H9 (cell line): ENCODE measurements around the gene CENPVL3. TPM values are rescaled to one million over a fixed set of nuclear protein-coding genes. Genes with fewer than 3 reads are reported as not detected.

Experiments used
- DNase-seq: peaks from one replicate; pipeline ENCODE4 v3.0.0-alpha.2; 2017
- H2AFZ ChIP-seq: one replicate; pipeline ENCODE4 v1.6.1; 2013; ENCODE audit warnings: mild to moderate bottlenecking, low read length, control low read depth, moderate library complexity
- H2AK5ac ChIP-seq: 2 replicates; pipeline ENCODE4 v1.6.1; 2013; ENCODE audit warnings: low read length, control low read depth, mixed read lengths; ENCODE audit not compliant: insufficient read length
- H2BK120ac ChIP-seq: one replicate; pipeline ENCODE4 v1.6.1; 2013; ENCODE audit warnings: low read depth, mild to moderate bottlenecking, low read length, control low read depth, inconsistent platforms; ENCODE audit not compliant: poor library complexity, severe bottlenecking
- H2BK12ac ChIP-seq: 2 replicates; pipeline ENCODE4 v1.6.1; 2013; ENCODE audit warnings: low read length, control low read depth, mixed read lengths, low read depth; ENCODE audit not compliant: insufficient read length
- H2BK15ac ChIP-seq: 2 replicates; pipeline ENCODE4 v1.6.1; 2013; ENCODE audit warnings: low read depth, low read length, control low read depth
- H2BK20ac ChIP-seq: one replicate; pipeline ENCODE4 v1.6.1; 2013; ENCODE audit warnings: low read depth, mild to moderate bottlenecking, low read length, control low read depth, inconsistent platforms; ENCODE audit not compliant: poor library complexity, severe bottlenecking
- H2BK5ac ChIP-seq: 2 replicates; pipeline ENCODE4 v1.6.1; 2013; ENCODE audit warnings: low read length, control low read depth, mixed read lengths; ENCODE audit not compliant: insufficient read length
- H3K14ac ChIP-seq: 2 replicates; pipeline ENCODE4 v1.6.1; 2013; ENCODE audit warnings: low read length, control low read depth; ENCODE audit not compliant: insufficient read depth
- H3K18ac ChIP-seq: 2 replicates; pipeline ENCODE4 v1.6.1; 2013; ENCODE audit warnings: low read depth, mild to moderate bottlenecking, mixed read lengths, low read length, control low read depth; ENCODE audit not compliant: insufficient read length
- H3K23ac ChIP-seq: 2 replicates; pipeline ENCODE4 v1.6.1; 2013; ENCODE audit warnings: low read length, control low read depth, mixed read lengths, low read depth; ENCODE audit not compliant: insufficient read length
- H3K23me2 ChIP-seq: 2 replicates; pipeline ENCODE4 v1.6.1; 2013; ENCODE audit warnings: low read depth, mild to moderate bottlenecking, mixed read lengths, low read length, control low read depth; ENCODE audit not compliant: insufficient read length, poor library complexity, severe bottlenecking
- H3K27ac ChIP-seq: 2 replicates; pipeline ENCODE4 v1.5.1; 2013; ENCODE audit warnings: low read length, control low read depth, mixed read lengths, low read depth; ENCODE audit not compliant: insufficient read length
- H3K27me3 ChIP-seq: 2 replicates; pipeline ENCODE4 v1.6.1; 2013; ENCODE audit warnings: low read length, control low read depth, inconsistent platforms; ENCODE audit not compliant: insufficient read depth
- H3K4ac ChIP-seq: 2 replicates; pipeline ENCODE4 v1.6.1; 2013; ENCODE audit warnings: low read depth, mild to moderate bottlenecking, control low read depth, inconsistent platforms, low read length, moderate library complexity
- H3K4me1 ChIP-seq: 2 replicates; pipeline ENCODE4 v1.6.1; 2013; ENCODE audit warnings: low read length, control low read depth, inconsistent platforms; ENCODE audit not compliant: insufficient read depth
- H3K4me2 ChIP-seq: 2 replicates; pipeline ENCODE4 v1.6.1; 2013; ENCODE audit warnings: low read length, control low read depth, mixed read lengths; ENCODE audit not compliant: insufficient read length, insufficient read depth
- H3K56ac ChIP-seq: 2 replicates; pipeline ENCODE4 v1.6.1; 2013; ENCODE audit warnings: low read depth, mild to moderate bottlenecking, mixed read lengths, low read length, control low read depth; ENCODE audit not compliant: insufficient read length
- H3K79me1 ChIP-seq: 2 replicates; pipeline ENCODE4 v1.6.1; 2013; ENCODE audit warnings: low read depth, mild to moderate bottlenecking, moderate library complexity, low read length, control low read depth, inconsistent platforms; ENCODE audit not compliant: insufficient read depth, poor library complexity, severe bottlenecking
- H3K79me2 ChIP-seq: 2 replicates; pipeline ENCODE4 v1.6.1; 2013; ENCODE audit warnings: low read length, control low read depth, inconsistent platforms; ENCODE audit not compliant: insufficient read depth
- H3K9ac ChIP-seq: 2 replicates; pipeline ENCODE4 v1.6.1; 2013; ENCODE audit warnings: low read length, control low read depth, mixed read lengths; ENCODE audit not compliant: insufficient read length; ENCODE audit errors: extremely low read depth
- H3K9me3 ChIP-seq: one replicate; pipeline ENCODE4 v1.6.1; 2013; ENCODE audit warnings: low read depth, low read length, inconsistent platforms; ENCODE audit not compliant: control insufficient read depth
- H3T11ph ChIP-seq: one replicate; pipeline ENCODE4 v1.6.1; 2013; ENCODE audit warnings: mild to moderate bottlenecking, low read length, control low read depth, inconsistent platforms
- H4K20me1 ChIP-seq: one replicate; pipeline ENCODE4 v1.6.1; 2013; ENCODE audit not compliant: control insufficient read depth, insufficient read length, insufficient read depth
- H4K5ac ChIP-seq: 2 replicates; pipeline ENCODE4 v1.6.1; 2013; ENCODE audit warnings: low read depth, mild to moderate bottlenecking, mixed read lengths, low read length, control low read depth; ENCODE audit not compliant: insufficient read length
- H4K8ac ChIP-seq: replicated peaks from 2 replicates; pipeline ENCODE4 v1.6.1; 2013; ENCODE audit warnings: low read length, control low read depth, mixed read lengths, low read depth; ENCODE audit not compliant: insufficient read length
- H4K91ac ChIP-seq: 2 replicates; pipeline ENCODE4 v1.6.1; 2013; ENCODE audit warnings: low read depth, mild to moderate bottlenecking, moderate library complexity, mixed read lengths, low read length, control low read depth; ENCODE audit not compliant: insufficient read length
- H3K27ac Mint-ChIP-seq, 3 experiments: 2 replicates in 2 of 3; 3 replicates in 1 of 3; pipeline ENCODE4 v1.8.0; 2020 to 2021; ENCODE audit warnings: mixed read lengths in 3 of 3, mild to moderate bottlenecking in 1 of 3, moderate library complexity in 1 of 3
- H3K27me3 Mint-ChIP-seq: 2 replicates; pipeline ENCODE4 v1.8.0; 2021; ENCODE audit warnings: low read depth, mild to moderate bottlenecking, moderate library complexity, mixed read lengths
- H3K36me3 Mint-ChIP-seq, 3 experiments: 2 replicates in 2 of 3; 3 replicates in 1 of 3; pipeline ENCODE4 v1.8.0; 2020 to 2021; ENCODE audit warnings: low read depth in 3 of 3, mixed read lengths in 3 of 3; ENCODE audit not compliant: insufficient read depth in 1 of 3
- H3K4me1 Mint-ChIP-seq, 2 experiments: 2 replicates each; pipeline ENCODE4 v1.8.0; 2020; ENCODE audit warnings: mixed read lengths in 2 of 2
- H3K4me3 Mint-ChIP-seq, 2 experiments: 2 replicates in 1 of 2; 3 replicates in 1 of 2; pipeline ENCODE4 v1.8.0; 2020 to 2021; ENCODE audit warnings: mild to moderate bottlenecking in 2 of 2, mixed read lengths in 2 of 2, moderate library complexity in 1 of 2
- H3K9me3 Mint-ChIP-seq, 2 experiments: 2 replicates in 1 of 2; 3 replicates in 1 of 2; pipeline ENCODE4 v1.8.0; 2020; ENCODE audit warnings: mild to moderate bottlenecking in 2 of 2, mixed read lengths in 2 of 2, moderate library complexity in 1 of 2
- WGBS: extraction: QIAGEN DNeasy Blood & Tissue Kit; methylation state at CpG from one replicate; pipeline ENCODE4 v1.1.7; 2013; ENCODE audit warnings: missing lambda C conversion rate, low lambda C conversion rate, mixed read lengths; ENCODE audit not compliant: insufficient read length; ENCODE audit errors: extremely low coverage; 5-methylcytosine and 5-hydroxymethylcytosine counted together
- total RNA-seq: library from RNA; stranded (reverse); gene quantifications from 2 replicates; pipeline ENCODE4 v1.2.1, GENCODE V29; 2021
- TF ChIP-seq, protein P1 (sequence below): fragments of 200-600 bp; sonication (generic); conservative IDR thresholded peaks from 3 replicates; pipeline ENCODE4 v1.8.0; 2021; ENCODE audit warnings: antibody characterized with exemption, mild to moderate bottlenecking

The CENPVL3 gene
- total RNA-seq, 1 experiment from 2014 or later: 3.3 TPM

DNA sequence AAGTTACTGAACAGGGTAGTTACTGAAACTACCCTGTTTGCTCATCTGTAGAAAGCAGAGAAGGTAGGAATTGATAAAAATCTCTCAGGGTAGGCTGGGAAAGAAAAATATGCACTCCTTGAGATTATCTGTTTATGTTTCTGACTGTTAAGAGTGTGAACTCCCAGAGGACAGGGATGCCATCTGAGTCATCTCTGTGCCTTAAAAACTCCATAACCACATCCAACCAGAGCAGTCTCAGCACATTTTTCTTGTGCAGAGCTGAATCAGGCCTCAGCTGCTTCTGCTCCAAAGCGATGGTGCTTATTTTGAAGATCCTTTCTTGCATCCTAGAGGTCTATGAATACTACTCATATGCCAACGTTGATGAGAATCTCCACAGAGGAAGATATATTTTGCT is 9.9 kb downstream of the CENPVL3 start:
- no peak overlapping the region for H3K27ac ChIP-seq
- H3K4me2 ChIP-seq: no peak overlapping the region
- H3K4ac ChIP-seq: no peak overlapping the region
- no peak overlapping the region for H4K5ac ChIP-seq
- H3K79me2 ChIP-seq: no peaks in the 10 kb centered on the region
- H2BK120ac ChIP-seq: no peak overlapping the region
- Mint-ChIP-seq H3K4me1 (no peaks in the 10 kb centered on the region), H3K27ac (no peak overlapping the region), H3K9me3 (peaks cover 52 to 59% of the 10 kb centered on the region in 2 experiments), H3K36me3 (no peaks in the 10 kb centered on the region; a peak in 1 of 7 replicates), H3K4me3 (no peak overlapping the region), H3K27me3 (no peaks in the 10 kb centered on the region)
- no peak overlapping the region for H2BK12ac ChIP-seq
- no peak overlapping the region for H2BK15ac ChIP-seq
- no peak overlapping the region for H2BK20ac ChIP-seq
- no peak overlapping the region for H4K8ac ChIP-seq
- no peak for DNase-seq
- H3K9ac ChIP-seq: no peak overlapping the region
- H3K4me1 ChIP-seq: no peaks in the 10 kb centered on the region; the same call in 1 of the 2 replicates
- H3K14ac ChIP-seq: no peak overlapping the region
- no peak overlapping the region for H2BK5ac ChIP-seq
- no peaks in the 10 kb centered on the region for H3K27me3 ChIP-seq
- H2AFZ ChIP-seq: no peak overlapping the region
- no peaks in the 10 kb centered on the region for H4K20me1 ChIP-seq
- no peak overlapping the region for H3K18ac ChIP-seq
- H2AK5ac ChIP-seq: no peak overlapping the region
- H3K9me3 ChIP-seq: peaks cover 32% of the 10 kb centered on the region
- H3K56ac ChIP-seq: no peak overlapping the region
- H3T11ph ChIP-seq: no peak overlapping the region
- WGBS: no CpG with 5 or more reads among the region's 2 CpGs
- no peak overlapping the region for H3K23ac ChIP-seq
- no peaks in the 10 kb centered on the region for H3K79me1 ChIP-seq
- no peak overlapping the region for H4K91ac ChIP-seq
- H3K23me2 ChIP-seq: no peaks in the 10 kb centered on the region
- TF ChIP-seq, protein P1, sequence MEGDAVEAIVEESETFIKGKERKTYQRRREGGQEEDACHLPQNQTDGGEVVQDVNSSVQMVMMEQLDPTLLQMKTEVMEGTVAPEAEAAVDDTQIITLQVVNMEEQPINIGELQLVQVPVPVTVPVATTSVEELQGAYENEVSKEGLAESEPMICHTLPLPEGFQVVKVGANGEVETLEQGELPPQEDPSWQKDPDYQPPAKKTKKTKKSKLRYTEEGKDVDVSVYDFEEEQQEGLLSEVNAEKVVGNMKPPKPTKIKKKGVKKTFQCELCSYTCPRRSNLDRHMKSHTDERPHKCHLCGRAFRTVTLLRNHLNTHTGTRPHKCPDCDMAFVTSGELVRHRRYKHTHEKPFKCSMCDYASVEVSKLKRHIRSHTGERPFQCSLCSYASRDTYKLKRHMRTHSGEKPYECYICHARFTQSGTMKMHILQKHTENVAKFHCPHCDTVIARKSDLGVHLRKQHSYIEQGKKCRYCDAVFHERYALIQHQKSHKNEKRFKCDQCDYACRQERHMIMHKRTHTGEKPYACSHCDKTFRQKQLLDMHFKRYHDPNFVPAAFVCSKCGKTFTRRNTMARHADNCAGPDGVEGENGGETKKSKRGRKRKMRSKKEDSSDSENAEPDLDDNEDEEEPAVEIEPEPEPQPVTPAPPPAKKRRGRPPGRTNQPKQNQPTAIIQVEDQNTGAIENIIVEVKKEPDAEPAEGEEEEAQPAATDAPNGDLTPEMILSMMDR: no peak
